Hepatocyte (in vitro differentiated cells): ENCODE results near the gene SLC30A1. TPM values are rescaled to one million over a fixed set of nuclear protein-coding genes. Genes with fewer than 3 reads are reported as not detected.

Source experiments
- DNase-seq: peaks from one replicate; pipeline ENCODE4 v3.0.0-alpha.2; 2016; ENCODE audit warnings: low spot score
- H2AFZ ChIP-seq: fragments of 200-600 bp; sonication (generic); 2 replicates; pipeline ENCODE4 v1.6.0; 2016; ENCODE audit warnings: antibody characterized with exemption, mild to moderate bottlenecking
- H3K27ac ChIP-seq: fragments of 200-600 bp; sonication (generic); 2 replicates; pipeline ENCODE4 v1.5.1; 2016; ENCODE audit warnings: mild to moderate bottlenecking
- H3K27me3 ChIP-seq: fragments of 200-600 bp; sonication (generic); 2 replicates; pipeline ENCODE4 v1.6.1; 2016
- H3K36me3 ChIP-seq: fragments of 200-600 bp; sonication (generic); replicated peaks from 2 replicates; pipeline ENCODE4 v1.5.1; 2016; ENCODE audit warnings: low read depth; ENCODE audit not compliant: insufficient read depth
- H3K4me1 ChIP-seq: fragments of 200-600 bp; sonication (generic); 2 replicates; pipeline ENCODE4 v1.5.1; 2016; ENCODE audit warnings: mild to moderate bottlenecking, moderate library complexity; ENCODE audit not compliant: insufficient read depth
- H3K4me2 ChIP-seq: fragments of 200-600 bp; sonication (generic); 2 replicates; pipeline ENCODE4 v1.6.0; 2016
- H3K4me3 ChIP-seq: fragments of 200-600 bp; sonication (generic); 2 replicates; pipeline ENCODE4 v1.5.1; 2016; ENCODE audit warnings: mild to moderate bottlenecking
- H3K79me2 ChIP-seq: fragments of 200-600 bp; sonication (generic); 2 replicates; pipeline ENCODE4 v1.6.0; 2017; ENCODE audit warnings: mild to moderate bottlenecking
- H3K9me2 ChIP-seq: fragments of 200-600 bp; sonication (generic); replicated peaks from 2 replicates; pipeline ENCODE4 v1.6.0; 2017; ENCODE audit warnings: mild to moderate bottlenecking; ENCODE audit not compliant: insufficient read depth
- H3K9me3 ChIP-seq: fragments of 200-600 bp; sonication (generic); 2 replicates; pipeline ENCODE4 v1.5.1; 2016; ENCODE audit warnings: low read depth, mild to moderate bottlenecking
- H4K20me1 ChIP-seq: fragments of 200-600 bp; sonication (generic); 2 replicates; pipeline ENCODE4 v1.6.0; 2016; ENCODE audit warnings: mild to moderate bottlenecking; ENCODE audit not compliant: insufficient read depth, poor library complexity, severe bottlenecking
- EZH2 ChIP-seq: fragments of 200-600 bp; sonication (generic); IDR thresholded peaks from 2 replicates; pipeline ENCODE4 v1.6.1; 2016; ENCODE audit warnings: antibody characterized with exemption, mild to moderate bottlenecking, borderline replicate concordance
- EZH2phosphoT487 ChIP-seq: fragments of 200-600 bp; sonication (generic); IDR thresholded peaks from one replicate; pipeline ENCODE4 v1.6.1; 2018; ENCODE audit warnings: antibody characterized with exemption, mild to moderate bottlenecking, low read depth, moderate library complexity; ENCODE audit not compliant: unreplicated experiment, severe bottlenecking
- WGBS: methylation state at CpG from one replicate; pipeline ENCODE4 v1.1.6; 2016; ENCODE audit warnings: low lambda C conversion rate; ENCODE audit errors: missing lambda C conversion rate; 5-methylcytosine and 5-hydroxymethylcytosine counted together
- polyA plus RNA-seq: library from polyadenylated mRNA; unstranded; fragments of >200 nt; fragmentation: Nextera tagmentation; extraction: Ambion mirVana; gene quantifications from 2 replicates; pipeline ENCODE4 v1.2.1, GENCODE V29; 2016
- total RNA-seq: library from RNA; depleted of rRNA; stranded (reverse); fragments of >200 nt; gene quantifications from 2 replicates; pipeline ENCODE4 v1.2.3, GENCODE V29; 2014
- TF ChIP-seq, protein P1 (sequence below): fragments of 200-600 bp; sonication (generic); IDR thresholded peaks from 2 replicates; pipeline ENCODE4 v1.5.1; 2016; ENCODE audit warnings: antibody characterized with exemption, mild to moderate bottlenecking; ENCODE audit not compliant: poor library complexity

The SLC30A1 gene
- total and polyA plus RNA-seq, 2 experiments from 2014 or later = 31.3 to 87.2 TPM

GRCh38 chr1:211605034-211605433 lies 26.1 kb upstream of the SLC30A1 start:
- Histone ChIP-seq H3K36me3 (no peaks in the 10 kb centered on the region), H4K20me1 (no peaks in the 10 kb centered on the region), H2AFZ (no peak overlapping the region), H3K4me3 (no peak overlapping the region), H3K9me3 (no peaks in the 10 kb centered on the region), H3K4me2 (no peak overlapping the region), H3K27me3 (no peaks in the 10 kb centered on the region), H3K79me2 (no peaks in the 10 kb centered on the region), H3K27ac (no peak overlapping the region), H3K4me1 (peaks cover 27% of the 10 kb centered on the region), H3K9me2 (no peaks in the 10 kb centered on the region)
- no peak for TF ChIP-seq EZH2phosphoT487
- TF ChIP-seq EZH2 = no peak
- DNase-seq = no peak
- 89% methylated on average over 2 of the region's 2 CpGs for WGBS

DNA sequence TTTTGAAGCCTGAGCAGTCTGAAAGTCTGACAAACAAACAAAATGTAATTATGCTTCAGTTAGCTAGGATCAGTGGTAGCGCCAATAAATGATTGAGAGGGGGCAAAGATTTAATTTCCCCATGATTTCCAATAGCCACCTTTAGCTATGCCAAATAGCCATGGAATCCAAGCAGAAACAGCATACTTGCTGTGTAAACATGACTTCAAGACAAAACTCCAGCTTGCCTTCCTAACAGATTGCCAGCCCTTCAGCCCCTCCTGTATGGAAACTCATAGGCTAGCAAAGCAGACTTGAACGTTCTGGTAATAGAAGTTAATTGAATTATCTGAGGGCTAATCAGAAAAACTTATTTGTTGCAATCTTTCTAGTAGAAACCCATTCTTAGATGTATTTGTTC lies 25.6 kb upstream of the SLC30A1 start:
- no peaks in the 10 kb centered on the region for H3K79me2 ChIP-seq
- WGBS = 62% methylated on average over 2 of the region's 2 CpGs
- no peak for DNase-seq

GRCh38 chr1:211603713-211604112 lies 24.8 kb upstream of the SLC30A1 start:
- peaks cover 27% of the 10 kb centered on the region for H3K4me1 ChIP-seq
- H3K27ac ChIP-seq = peak overlapping the region; percentile 41
- H3K36me3 ChIP-seq = no peaks in the 10 kb centered on the region
- no peaks in the 10 kb centered on the region for H4K20me1 ChIP-seq
- no peaks in the 10 kb centered on the region for H3K9me3 ChIP-seq
- no peak for DNase-seq
- WGBS = 81% methylated on average over 1 of the region's 1 CpG
- no peaks in the 10 kb centered on the region for H3K9me2 ChIP-seq
- no peaks in the 10 kb centered on the region for H3K27me3 ChIP-seq
- no peak overlapping the region for H2AFZ ChIP-seq
- TF ChIP-seq EZH2 = no peak
- TF ChIP-seq, protein P1, sequence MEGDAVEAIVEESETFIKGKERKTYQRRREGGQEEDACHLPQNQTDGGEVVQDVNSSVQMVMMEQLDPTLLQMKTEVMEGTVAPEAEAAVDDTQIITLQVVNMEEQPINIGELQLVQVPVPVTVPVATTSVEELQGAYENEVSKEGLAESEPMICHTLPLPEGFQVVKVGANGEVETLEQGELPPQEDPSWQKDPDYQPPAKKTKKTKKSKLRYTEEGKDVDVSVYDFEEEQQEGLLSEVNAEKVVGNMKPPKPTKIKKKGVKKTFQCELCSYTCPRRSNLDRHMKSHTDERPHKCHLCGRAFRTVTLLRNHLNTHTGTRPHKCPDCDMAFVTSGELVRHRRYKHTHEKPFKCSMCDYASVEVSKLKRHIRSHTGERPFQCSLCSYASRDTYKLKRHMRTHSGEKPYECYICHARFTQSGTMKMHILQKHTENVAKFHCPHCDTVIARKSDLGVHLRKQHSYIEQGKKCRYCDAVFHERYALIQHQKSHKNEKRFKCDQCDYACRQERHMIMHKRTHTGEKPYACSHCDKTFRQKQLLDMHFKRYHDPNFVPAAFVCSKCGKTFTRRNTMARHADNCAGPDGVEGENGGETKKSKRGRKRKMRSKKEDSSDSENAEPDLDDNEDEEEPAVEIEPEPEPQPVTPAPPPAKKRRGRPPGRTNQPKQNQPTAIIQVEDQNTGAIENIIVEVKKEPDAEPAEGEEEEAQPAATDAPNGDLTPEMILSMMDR = no peak
- TF ChIP-seq EZH2phosphoT487 = no peak
- no peak overlapping the region for H3K4me2 ChIP-seq
- no peak overlapping the region for H3K4me3 ChIP-seq
- no peaks in the 10 kb centered on the region for H3K79me2 ChIP-seq

More for the DNA sequence above, 25.6 kb upstream of the SLC30A1 start:
- no peaks in the 10 kb centered on the region for H3K9me2 ChIP-seq
- H3K36me3 ChIP-seq = no peaks in the 10 kb centered on the region
- H3K27ac ChIP-seq = peak overlapping the region; percentile 34
- H4K20me1 ChIP-seq = no peaks in the 10 kb centered on the region
- H3K27me3 ChIP-seq = no peaks in the 10 kb centered on the region
- H3K4me1 ChIP-seq = peaks cover 27% of the 10 kb centered on the region
- H3K4me2 ChIP-seq = no peak overlapping the region
- no peaks in the 10 kb centered on the region for H3K9me3 ChIP-seq
- no peak overlapping the region for H3K4me3 ChIP-seq
- H2AFZ ChIP-seq = no peak overlapping the region
- TF ChIP-seq, protein P1 = no peak
- no peak for TF ChIP-seq EZH2phosphoT487
- TF ChIP-seq EZH2 = no peak

GRCh38 chr1:211603191-211603701 lies 24.3 kb upstream of the SLC30A1 start:
- no peaks in the 10 kb centered on the region for H3K79me2 ChIP-seq
- H3K9me3 ChIP-seq = no peaks in the 10 kb centered on the region
- no peaks in the 10 kb centered on the region for H3K36me3 ChIP-seq
- no peaks in the 10 kb centered on the region for H3K27me3 ChIP-seq
- TF ChIP-seq EZH2phosphoT487 (no peak), EZH2 (no peak)
- TF ChIP-seq, protein P1 = no peak
- peak; percentile 51 for DNase-seq
- H4K20me1 ChIP-seq = no peaks in the 10 kb centered on the region
- H2AFZ ChIP-seq = no peak overlapping the region
- H3K9me2 ChIP-seq = no peaks in the 10 kb centered on the region
- H3K4me1 ChIP-seq = peaks cover 26% of the 10 kb centered on the region
- H3K27ac ChIP-seq = peak overlapping the region; percentile 41
- no peak overlapping the region for H3K4me2 ChIP-seq
- WGBS = 58% methylated on average over 3 of the region's 3 CpGs
- no peak overlapping the region for H3K4me3 ChIP-seq
